ENCODE measurements around the gene CACNB2.

Gene CACNB2

DNA sequence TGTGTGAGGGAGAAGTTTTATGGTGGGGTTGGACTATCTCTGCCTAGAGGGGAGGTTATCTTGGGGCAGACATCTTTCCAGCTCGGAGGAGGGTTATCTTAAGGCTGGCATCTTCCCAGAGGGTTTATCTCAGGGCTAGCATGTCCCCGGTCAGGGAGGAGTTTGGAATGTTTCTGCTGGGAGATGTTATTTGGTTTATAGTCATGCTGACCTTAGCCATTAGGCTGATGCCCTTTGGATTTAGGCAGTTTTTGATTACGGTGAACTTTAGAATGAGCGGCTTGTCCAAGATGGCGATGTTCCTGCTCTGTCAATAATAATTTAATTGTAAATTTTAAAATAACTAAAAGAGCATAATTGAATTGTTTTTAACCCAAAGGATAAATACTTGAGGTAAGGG, 236.4 kb downstream of the CACNB2 start:
- no peak overlapping the region for H3K4me3 ChIP-seq (ENCODE audit: low read depth, low read length)
- TF ChIP-seq, protein P1, sequence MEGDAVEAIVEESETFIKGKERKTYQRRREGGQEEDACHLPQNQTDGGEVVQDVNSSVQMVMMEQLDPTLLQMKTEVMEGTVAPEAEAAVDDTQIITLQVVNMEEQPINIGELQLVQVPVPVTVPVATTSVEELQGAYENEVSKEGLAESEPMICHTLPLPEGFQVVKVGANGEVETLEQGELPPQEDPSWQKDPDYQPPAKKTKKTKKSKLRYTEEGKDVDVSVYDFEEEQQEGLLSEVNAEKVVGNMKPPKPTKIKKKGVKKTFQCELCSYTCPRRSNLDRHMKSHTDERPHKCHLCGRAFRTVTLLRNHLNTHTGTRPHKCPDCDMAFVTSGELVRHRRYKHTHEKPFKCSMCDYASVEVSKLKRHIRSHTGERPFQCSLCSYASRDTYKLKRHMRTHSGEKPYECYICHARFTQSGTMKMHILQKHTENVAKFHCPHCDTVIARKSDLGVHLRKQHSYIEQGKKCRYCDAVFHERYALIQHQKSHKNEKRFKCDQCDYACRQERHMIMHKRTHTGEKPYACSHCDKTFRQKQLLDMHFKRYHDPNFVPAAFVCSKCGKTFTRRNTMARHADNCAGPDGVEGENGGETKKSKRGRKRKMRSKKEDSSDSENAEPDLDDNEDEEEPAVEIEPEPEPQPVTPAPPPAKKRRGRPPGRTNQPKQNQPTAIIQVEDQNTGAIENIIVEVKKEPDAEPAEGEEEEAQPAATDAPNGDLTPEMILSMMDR (IDR thresholded peaks at IDR 0.05; ENCODE audit: borderline replicate concordance, insufficient read depth, low read depth, low read length): no peak

DNA sequence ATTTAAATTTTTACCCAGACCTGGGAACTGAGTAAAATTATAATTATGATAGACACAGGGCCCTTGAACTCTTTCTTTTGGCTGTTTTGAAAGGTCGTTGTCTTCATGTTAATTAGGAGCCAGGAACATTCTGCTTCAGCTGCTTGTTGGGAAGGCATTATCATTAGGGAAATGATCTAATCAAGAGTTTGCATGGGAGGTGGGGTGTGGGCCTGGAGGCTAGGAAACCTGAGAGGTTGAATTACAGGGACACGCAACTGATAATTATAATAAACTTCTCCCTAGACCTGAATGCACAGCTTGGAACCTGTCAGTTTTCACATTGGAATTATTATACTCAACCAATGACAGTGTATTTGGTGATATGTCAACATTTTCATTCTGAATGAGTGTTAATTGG, 237.7 kb downstream of the CACNB2 start:
- H3K4me3 ChIP-seq (ENCODE audit: low read depth, low read length): no peak overlapping the region
- TF ChIP-seq, protein P1 (IDR thresholded peaks at IDR 0.05; ENCODE audit: borderline replicate concordance, insufficient read depth, low read depth, low read length): no peak

DNA sequence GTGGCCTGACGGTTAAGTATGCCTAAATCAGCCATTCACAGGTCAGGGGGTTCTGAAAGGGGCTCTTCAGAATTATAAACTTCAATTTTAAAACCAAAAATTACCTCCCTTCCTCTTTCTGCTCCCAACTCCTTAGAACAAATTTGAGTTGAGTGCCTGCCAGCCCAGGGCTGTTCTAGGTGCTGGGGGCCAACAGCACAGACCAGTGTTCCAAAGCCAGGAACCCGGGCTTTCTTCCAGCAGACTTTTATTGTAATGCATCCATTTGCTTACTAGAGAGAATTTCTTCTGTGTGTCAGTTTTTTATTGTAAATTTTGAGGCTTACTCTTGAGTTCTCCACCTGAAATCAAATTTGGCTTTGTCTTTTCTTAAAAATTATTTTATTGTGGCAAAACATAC, 238.5 kb downstream of the CACNB2 start:
- H3K4me3 ChIP-seq (ENCODE audit: low read depth, low read length): no peak overlapping the region
- TF ChIP-seq, protein P1 (IDR thresholded peaks at IDR 0.05; ENCODE audit: borderline replicate concordance, insufficient read depth, low read depth, low read length): no peak

DNA sequence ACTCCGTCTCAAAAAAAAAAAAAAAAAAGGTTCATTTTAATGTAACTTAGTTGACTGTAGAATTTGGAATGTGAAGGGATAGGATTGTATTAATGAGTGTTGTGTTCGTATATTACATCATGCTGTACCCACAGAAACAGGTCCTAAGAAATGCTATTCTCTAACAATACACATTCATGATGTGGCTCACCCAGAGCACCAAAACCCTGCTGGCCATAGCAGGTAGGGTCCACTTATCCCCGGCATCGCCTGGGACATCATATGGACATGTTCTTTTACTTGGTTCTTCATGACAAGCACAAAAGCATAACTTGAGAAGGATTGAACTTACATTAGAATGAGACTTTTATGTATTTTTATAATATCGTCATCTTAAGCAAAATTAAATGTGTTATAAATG, 241.5 kb downstream of the CACNB2 start:
- no peak overlapping the region for H3K4me3 ChIP-seq (ENCODE audit: low read depth, low read length)
- TF ChIP-seq, protein P1 (IDR thresholded peaks at IDR 0.05; ENCODE audit: borderline replicate concordance, insufficient read depth, low read depth, low read length): no peak

DNA sequence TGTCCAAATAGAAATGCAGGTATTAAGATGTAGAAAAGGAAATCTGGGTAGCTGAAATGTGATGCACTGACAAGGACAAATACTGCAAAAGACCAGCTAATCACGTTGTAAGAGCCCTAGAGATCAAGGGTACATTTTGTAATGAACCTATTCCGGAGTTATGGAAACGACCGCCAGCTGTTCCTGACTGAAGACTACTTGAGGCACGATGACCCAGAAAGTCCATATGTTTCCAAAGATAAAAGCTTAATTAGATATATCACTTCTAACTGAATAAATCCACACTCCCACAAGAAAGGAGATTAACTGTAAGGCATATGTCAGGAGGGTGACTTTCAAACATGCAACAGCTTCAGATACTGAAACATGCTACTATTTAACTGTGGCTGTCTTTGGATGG, 257.7 kb downstream of the CACNB2 start:
- no peak overlapping the region for H3K4me3 ChIP-seq (ENCODE audit: low read depth, low read length)
- TF ChIP-seq, protein P1 (IDR thresholded peaks at IDR 0.05; ENCODE audit: borderline replicate concordance, insufficient read depth, low read depth, low read length): no peak

DNA sequence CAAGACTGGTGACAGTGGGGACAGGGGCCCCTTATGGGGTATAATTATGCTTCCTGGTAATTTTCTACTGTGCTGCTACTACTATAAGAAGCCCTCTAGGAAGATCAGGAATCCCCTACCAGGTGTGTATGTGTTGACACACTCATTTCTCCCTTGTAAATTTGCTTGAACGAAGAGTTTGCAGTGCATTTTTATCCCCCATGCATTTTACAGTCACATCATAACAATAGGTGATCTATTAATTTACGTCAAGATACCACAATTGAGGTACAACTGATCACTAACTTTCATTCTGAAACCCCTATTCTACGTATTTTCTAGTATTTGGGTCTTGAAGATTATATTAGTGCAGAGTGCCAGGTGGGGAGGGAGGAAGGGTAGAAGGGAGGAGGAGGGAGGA, 258.9 kb downstream of the CACNB2 start:
- TF ChIP-seq, protein P1 (IDR thresholded peaks at IDR 0.05; ENCODE audit: borderline replicate concordance, insufficient read depth, low read depth, low read length): no peak
- no peak overlapping the region for H3K4me3 ChIP-seq (ENCODE audit: low read depth, low read length)

DNA sequence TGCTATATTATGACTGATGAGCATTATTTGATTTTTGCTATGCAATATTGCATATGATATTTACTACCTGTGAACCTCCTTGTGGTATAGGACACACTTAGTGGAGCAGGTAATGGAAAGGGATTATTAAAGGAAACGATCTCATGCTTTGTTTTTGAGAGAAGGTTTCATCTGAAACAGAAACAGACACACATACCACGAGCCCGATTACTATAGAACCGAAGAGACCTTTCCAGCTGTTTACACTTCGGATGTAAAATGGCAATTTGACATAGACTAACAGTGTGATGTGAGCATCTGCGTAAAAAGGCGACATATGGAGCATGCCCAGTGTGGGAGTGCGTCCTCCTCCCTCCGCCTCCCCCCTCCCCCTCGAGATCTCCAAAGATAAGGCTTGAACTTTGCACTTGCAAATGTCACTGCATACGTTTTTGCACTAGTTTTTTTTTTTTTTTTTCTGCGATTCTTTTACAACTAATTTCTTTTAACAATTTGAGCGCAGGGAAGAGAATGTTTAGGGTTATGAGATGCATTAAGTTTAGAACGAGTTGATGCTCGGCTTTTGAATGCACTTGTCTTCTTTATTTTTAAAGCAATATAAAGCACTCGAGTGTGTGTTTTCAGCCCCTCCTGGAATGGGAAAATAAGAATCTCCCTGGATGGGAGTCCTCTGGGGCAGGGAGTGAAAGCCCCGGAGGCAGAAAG, 260.1 kb downstream of the CACNB2 start:
- TF ChIP-seq, protein P1 (IDR thresholded peaks at IDR 0.05; ENCODE audit: borderline replicate concordance, insufficient read depth, low read depth, low read length): no peak
- no peak overlapping the region for H3K4me3 ChIP-seq (ENCODE audit: low read depth, low read length)
